SK-N-SH (cell line): ENCODE data around the gene HECTD4.

Experiments
- CHD2 ChIP-seq: fragments of 150-350 bp; IDR thresholded peaks from 2 replicates; pipeline ENCODE4 v1.6.1; 2018; ENCODE audit warnings: low read length; ENCODE audit not compliant: partially characterized antibody
- CTCF ChIP-seq: fragments of 200-600 bp; sonication (generic); IDR thresholded peaks from 2 replicates; pipeline ENCODE4 v1.6.1; 2017; ENCODE audit warnings: antibody characterized with exemption, mild to moderate bottlenecking, moderate library complexity
- EP300 ChIP-seq, 2 experiments: IDR thresholded peaks; 2 replicates each; pipeline versions ENCODE4 v1.4.0 to v1.6.1; 2012; ENCODE audit warnings: borderline replicate concordance in 1 of 2, low read depth in 1 of 2, low read length in 1 of 2
- EZH2phosphoT487 ChIP-seq: fragments of 200-600 bp; sonication (generic); IDR thresholded peaks from 2 replicates; pipeline ENCODE4 v1.6.1; 2017; ENCODE audit warnings: low read depth, mixed run types, mild to moderate bottlenecking, antibody characterized with exemption, moderate library complexity, borderline replicate concordance
- FOSL2 ChIP-seq: IDR thresholded peaks from 2 replicates; pipeline ENCODE4 v1.4.0; 2012; ENCODE audit warnings: low read depth, mild to moderate bottlenecking, moderate library complexity, borderline replicate concordance
- IRF3 ChIP-seq: fragments of 150-350 bp; IDR thresholded peaks from 2 replicates; pipeline ENCODE4 v1.6.1; 2016; ENCODE audit warnings: mild to moderate bottlenecking, low read depth, low read length
- MAX ChIP-seq: IDR thresholded peaks from 2 replicates; pipeline ENCODE4 v1.4.0; 2012; ENCODE audit warnings: low read depth
- POLR2AphosphoS5 ChIP-seq: IDR thresholded peaks from 2 replicates; pipeline ENCODE4 v1.6.1; 2012; ENCODE audit warnings: low read depth, low read length
- RFX5 ChIP-seq: IDR thresholded peaks from 2 replicates; pipeline ENCODE4 v1.6.1; 2012; ENCODE audit warnings: mild to moderate bottlenecking, improper control_type of control experiment, low read length
- TAF1 ChIP-seq: IDR thresholded peaks from 2 replicates; pipeline ENCODE4 v1.6.1; 2012; ENCODE audit warnings: low read depth, mild to moderate bottlenecking, low read length, moderate library complexity, borderline replicate concordance
- USF2 ChIP-seq: fragments of 150-350 bp; IDR thresholded peaks from 2 replicates; pipeline ENCODE4 v1.6.1; 2017; ENCODE audit warnings: antibody characterized with exemption, low read length, low read depth, borderline replicate concordance
- YY1 ChIP-seq: IDR thresholded peaks from 2 replicates; pipeline ENCODE4 v1.4.0; 2012; ENCODE audit warnings: low read depth, mild to moderate bottlenecking

GRCh38 chr12:112207397-112207924 lies 174.8 kb downstream of the HECTD4 start:
- TF ChIP-seq CTCF (no peak), RFX5 (no peak), USF2 (no peak), POLR2AphosphoS5 (no peak), YY1 (no peak), FOSL2 (no peak), EZH2phosphoT487 (no peak), MAX (no peak), EP300 (IDR thresholded peaks at IDR 0.05; ENCODE audit: borderline replicate concordance in 1 of 2, low read depth in 1 of 2, low read length in 1 of 2) (no peak), TAF1 (no peak), CHD2 (no peak), IRF3 (no peak)
